ENCODE measurements around the gene LYRM9.

- TF ChIP-seq CTCF (IDR thresholded peaks at IDR 0.05; ENCODE audit: low read depth, low read length, poor library complexity, severe bottlenecking) (no peak), EZH2phosphoT487 (IDR thresholded peaks at IDR 0.05; ENCODE audit: borderline replicate concordance, low read length) (no peak)
These were observed 60.3 kb downstream of the LYRM9 start for GRCh38 chr17:27832831-27833230.
